Activated naive CD8-positive, alpha-beta T cell treated with anti-CD3 and anti-CD28 coated beads for 36 hours (primary cell): Measurements from ENCODE around the gene EFNA5. TPM values are rescaled to one million over a fixed set of nuclear protein-coding genes. Genes with fewer than 3 reads are reported as not detected.

Experiments used
- DNase-seq: peaks from one replicate; pipeline ENCODE4 v3.0.0; 2021
- H3K27ac Mint-ChIP-seq: one replicate; pipeline ENCODE4 v1.8.0; 2022; ENCODE audit warnings: mild to moderate bottlenecking, moderate library complexity, mixed read lengths
- H3K27me3 Mint-ChIP-seq: one replicate; pipeline ENCODE4 v1.8.0; 2022; ENCODE audit warnings: mild to moderate bottlenecking, mixed read lengths
- H3K36me3 Mint-ChIP-seq: one replicate; pipeline ENCODE4 v1.8.0; 2021; ENCODE audit warnings: mild to moderate bottlenecking, mixed read lengths
- H3K4me1 Mint-ChIP-seq: one replicate; pipeline ENCODE4 v1.8.0; 2021; ENCODE audit warnings: mixed read lengths
- H3K4me3 Mint-ChIP-seq: one replicate; pipeline ENCODE4 v1.8.0; 2022; ENCODE audit warnings: mild to moderate bottlenecking, moderate library complexity, mixed read lengths
- H3K9me3 Mint-ChIP-seq: one replicate; pipeline ENCODE4 v1.8.0; 2022; ENCODE audit warnings: mixed read lengths
- total RNA-seq, 2 experiments: library from RNA; stranded (reverse); gene quantifications; one replicate each; pipeline ENCODE4 v1.2.3, GENCODE V29; 2021

Gene EFNA5
- total RNA-seq, 2 experiments from 2014 or later, result not detected

DNA sequence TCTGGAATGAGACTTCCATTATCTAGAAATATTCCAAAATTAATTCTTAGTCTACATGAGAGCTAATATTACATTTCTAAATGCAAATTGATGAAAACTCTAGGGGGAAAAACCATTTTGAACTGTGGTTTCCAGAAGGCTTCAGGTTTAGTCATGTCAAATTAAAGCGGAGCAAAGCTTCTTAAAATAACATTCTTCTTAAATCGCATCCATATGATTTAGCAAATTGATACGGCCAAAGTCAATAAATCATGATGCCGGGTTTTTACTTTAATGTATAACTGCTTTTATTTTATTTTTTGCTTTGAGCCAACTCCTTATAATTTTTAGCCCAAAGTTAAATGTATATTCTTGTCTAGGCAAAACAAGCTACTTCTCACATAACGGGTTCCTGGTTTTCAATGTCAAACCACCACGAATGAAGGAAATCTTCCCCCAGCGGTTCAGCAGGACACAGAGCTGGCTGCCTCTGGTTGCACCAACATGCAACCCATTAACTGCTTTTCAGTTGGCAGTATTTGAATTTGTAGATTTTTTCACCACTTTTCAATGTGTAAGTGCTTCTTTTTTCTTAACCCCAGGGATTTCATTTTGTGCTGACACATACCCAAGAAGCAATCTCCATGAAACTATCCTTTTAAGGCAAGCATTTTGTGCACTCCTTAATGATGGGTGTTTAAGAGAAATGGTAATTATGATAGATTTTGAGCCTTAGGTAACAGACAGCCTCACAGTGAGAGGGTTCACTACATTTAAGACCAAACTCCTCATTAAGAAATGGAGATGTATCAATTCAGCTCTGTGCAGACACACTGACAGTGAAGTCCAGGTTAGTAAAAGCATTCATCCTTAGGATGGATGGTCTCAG is 35.5 kb downstream of the EFNA5 start:
- no peaks in the 10 kb centered on the region for H3K36me3 Mint-ChIP-seq
- DNase-seq, result no peak
- no peak overlapping the region for H3K27ac Mint-ChIP-seq
- H3K4me3 Mint-ChIP-seq, result no peak overlapping the region
- H3K4me1 Mint-ChIP-seq, result no peaks in the 10 kb centered on the region
- no peaks in the 10 kb centered on the region for H3K9me3 Mint-ChIP-seq
- peaks cover 23% of the 10 kb centered on the region for H3K27me3 Mint-ChIP-seq

GRCh38 chr5:107633171-107633901 is 37.4 kb downstream of the EFNA5 start:
- no peak for DNase-seq
- no peaks in the 10 kb centered on the region for H3K9me3 Mint-ChIP-seq
- no peaks in the 10 kb centered on the region for H3K4me1 Mint-ChIP-seq
- H3K4me3 Mint-ChIP-seq, result no peak overlapping the region
- peaks cover 11% of the 10 kb centered on the region for H3K27me3 Mint-ChIP-seq
- no peaks in the 10 kb centered on the region for H3K36me3 Mint-ChIP-seq
- H3K27ac Mint-ChIP-seq, result no peak overlapping the region

DNA sequence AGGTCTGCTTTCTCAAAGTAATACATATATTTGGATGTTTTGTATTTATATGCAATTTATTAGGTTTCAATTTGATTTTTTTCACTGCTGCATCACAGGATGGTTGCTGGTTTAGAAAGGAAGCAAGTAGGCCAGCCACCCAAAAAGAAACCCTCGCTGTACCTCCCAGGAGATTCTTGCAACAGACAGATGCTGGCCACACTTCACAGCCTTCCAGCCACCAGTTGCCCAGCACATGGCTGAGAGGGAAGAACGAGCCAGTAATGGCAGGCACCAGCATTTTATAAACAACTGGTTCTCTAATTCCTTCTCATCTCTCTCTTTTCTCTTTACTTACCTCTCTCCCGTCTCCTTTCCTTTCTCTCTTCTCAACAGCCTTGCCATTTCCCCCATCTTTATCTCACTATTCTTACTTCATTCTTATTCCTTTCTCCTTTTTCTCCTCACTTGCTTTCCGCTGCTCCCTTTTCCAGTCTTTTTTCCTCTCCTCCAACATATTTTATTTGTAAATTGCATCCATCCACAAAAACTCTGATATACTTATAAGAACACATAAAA is 38.9 kb downstream of the EFNA5 start:
- H3K9me3 Mint-ChIP-seq, result no peaks in the 10 kb centered on the region
- DNase-seq, result no peak
- no peaks in the 10 kb centered on the region for H3K4me1 Mint-ChIP-seq
- H3K27me3 Mint-ChIP-seq, result peaks cover 7% of the 10 kb centered on the region
- no peak overlapping the region for H3K27ac Mint-ChIP-seq
- no peak overlapping the region for H3K4me3 Mint-ChIP-seq
- no peaks in the 10 kb centered on the region for H3K36me3 Mint-ChIP-seq

- Mint-ChIP-seq H3K4me1 (no peaks in the 10 kb centered on the region), H3K27me3 (peaks cover 7% of the 10 kb centered on the region), H3K27ac (no peak overlapping the region), H3K36me3 (no peaks in the 10 kb centered on the region), H3K9me3 (no peaks in the 10 kb centered on the region), H3K4me3 (no peak overlapping the region)
- DNase-seq, result no peak
Observed at GRCh38 chr5:107630184-107630583, 40.6 kb downstream of the EFNA5 start.

DNA sequence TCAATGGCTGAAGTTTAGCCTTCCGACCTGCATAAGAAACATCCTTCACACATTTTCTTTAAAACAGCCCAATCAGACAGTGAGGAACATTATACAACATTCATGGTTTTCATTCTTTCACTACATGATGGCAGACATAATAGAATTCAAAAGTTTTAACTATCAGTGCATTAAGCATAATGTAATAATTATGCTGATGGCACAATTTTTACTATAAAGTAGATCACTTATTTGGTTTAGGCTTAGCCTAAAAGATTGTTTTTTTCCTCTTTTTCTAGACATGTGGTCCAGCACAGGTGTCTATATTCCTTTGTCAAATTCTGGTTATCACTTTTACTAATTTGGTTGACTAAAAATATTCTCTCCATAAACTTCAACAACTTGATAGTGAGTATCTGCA is 46.5 kb downstream of the EFNA5 start:
- H3K4me3 Mint-ChIP-seq, result no peak overlapping the region
- H3K4me1 Mint-ChIP-seq, result no peaks in the 10 kb centered on the region
- peaks cover 8% of the 10 kb centered on the region for H3K27me3 Mint-ChIP-seq
- H3K36me3 Mint-ChIP-seq, result no peaks in the 10 kb centered on the region
- H3K9me3 Mint-ChIP-seq, result no peaks in the 10 kb centered on the region
- DNase-seq, result no peak
- no peak overlapping the region for H3K27ac Mint-ChIP-seq

DNA sequence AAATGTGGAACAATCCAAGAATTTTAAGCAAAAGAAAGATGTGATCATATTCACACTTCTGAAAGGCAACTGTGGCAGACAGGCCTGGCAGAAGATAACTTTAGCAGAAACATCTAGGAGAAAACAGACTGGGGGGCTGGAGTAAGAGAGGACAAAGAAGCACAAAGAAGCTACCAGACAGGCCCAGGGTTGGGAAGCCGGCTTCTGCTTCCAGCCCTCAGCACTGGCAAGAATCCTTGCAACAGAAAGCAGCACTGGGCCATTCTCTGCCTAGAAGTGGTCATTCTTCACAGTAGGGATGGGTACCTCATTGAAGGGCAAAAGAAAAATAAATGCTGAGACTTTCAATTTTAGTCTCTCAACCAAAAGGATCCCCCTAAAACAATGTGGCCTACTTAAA is 49.6 kb downstream of the EFNA5 start:
- Mint-ChIP-seq H3K27ac (no peak overlapping the region), H3K4me3 (no peak overlapping the region), H3K9me3 (no peaks in the 10 kb centered on the region), H3K4me1 (no peaks in the 10 kb centered on the region), H3K27me3 (peaks cover 7% of the 10 kb centered on the region), H3K36me3 (no peaks in the 10 kb centered on the region)
- DNase-seq, result no peak

DNA sequence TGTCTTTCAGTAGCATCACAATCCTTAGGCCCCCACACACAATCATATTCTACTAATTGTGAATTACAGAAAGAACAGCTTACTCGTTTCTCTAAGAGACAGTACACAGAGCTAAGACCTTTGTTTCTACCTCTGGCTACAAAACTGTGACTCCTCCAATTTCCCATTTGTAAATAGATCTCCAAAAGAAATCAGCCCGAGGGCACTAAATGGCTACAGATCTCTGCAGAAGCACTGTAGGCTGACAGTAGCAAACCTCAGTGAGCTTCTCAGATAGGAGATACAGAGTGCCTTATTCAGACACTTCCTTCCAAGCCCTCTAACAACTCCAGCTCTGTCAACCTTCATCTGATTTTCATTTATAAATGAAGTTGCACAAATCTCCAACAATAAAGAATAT is 51.0 kb downstream of the EFNA5 start:
- Mint-ChIP-seq H3K27me3 (peaks cover 7% of the 10 kb centered on the region), H3K9me3 (no peaks in the 10 kb centered on the region), H3K4me1 (no peaks in the 10 kb centered on the region), H3K27ac (no peak overlapping the region), H3K36me3 (no peaks in the 10 kb centered on the region), H3K4me3 (no peak overlapping the region)
- no peak for DNase-seq

DNA sequence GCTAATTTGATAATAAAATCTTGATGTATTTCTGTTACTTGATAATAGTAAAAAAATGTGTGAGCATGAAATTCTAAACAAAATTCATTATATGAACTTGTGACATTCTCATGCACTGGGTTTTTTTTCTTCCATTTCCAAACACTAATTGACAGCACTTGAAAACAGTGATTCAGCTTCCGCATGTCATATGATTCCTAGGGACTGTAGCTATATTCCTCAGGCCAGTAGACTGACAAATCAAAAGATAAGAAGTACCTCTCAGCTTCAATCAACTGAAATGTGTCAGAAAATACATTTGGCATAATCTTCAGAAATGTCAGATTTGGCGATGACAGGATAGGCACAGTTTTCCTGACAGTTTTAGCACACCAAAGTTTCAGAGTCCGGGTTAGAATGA is 52.5 kb downstream of the EFNA5 start:
- H3K27me3 Mint-ChIP-seq, result peaks cover 13% of the 10 kb centered on the region
- H3K4me3 Mint-ChIP-seq, result no peak overlapping the region
- DNase-seq, result no peak
- H3K36me3 Mint-ChIP-seq, result no peaks in the 10 kb centered on the region
- H3K9me3 Mint-ChIP-seq, result no peaks in the 10 kb centered on the region
- no peaks in the 10 kb centered on the region for H3K4me1 Mint-ChIP-seq
- H3K27ac Mint-ChIP-seq, result no peak overlapping the region

- H3K4me1 Mint-ChIP-seq, result no peaks in the 10 kb centered on the region
- no peak overlapping the region for H3K27ac Mint-ChIP-seq
- no peaks in the 10 kb centered on the region for H3K36me3 Mint-ChIP-seq
- no peak for DNase-seq
- no peaks in the 10 kb centered on the region for H3K9me3 Mint-ChIP-seq
- peaks cover 13% of the 10 kb centered on the region for H3K27me3 Mint-ChIP-seq
- H3K4me3 Mint-ChIP-seq, result no peak overlapping the region
Observed at GRCh38 chr5:107617052-107617451, 53.7 kb downstream of the EFNA5 start.

DNA sequence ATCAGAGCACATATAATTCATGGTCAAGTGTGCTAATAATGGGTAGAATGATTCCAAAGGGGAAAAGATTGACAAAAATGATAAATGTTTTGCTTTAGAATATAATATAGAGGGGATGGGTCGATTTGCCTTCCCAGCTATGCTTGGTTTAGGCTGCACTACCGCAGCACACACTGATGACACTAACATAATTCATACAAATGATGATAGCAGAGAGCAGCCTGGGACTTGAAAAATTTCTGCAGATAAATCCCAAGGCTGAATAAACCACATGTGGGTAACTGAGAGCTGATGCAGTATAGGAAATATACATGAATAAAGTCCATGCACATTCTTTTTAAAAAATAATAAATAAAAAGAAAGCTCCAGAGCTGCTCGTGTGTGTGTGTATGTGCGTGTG is 54.5 kb downstream of the EFNA5 start:
- no peak overlapping the region for H3K27ac Mint-ChIP-seq
- no peaks in the 10 kb centered on the region for H3K4me1 Mint-ChIP-seq
- H3K27me3 Mint-ChIP-seq, result peaks cover 13% of the 10 kb centered on the region
- no peaks in the 10 kb centered on the region for H3K9me3 Mint-ChIP-seq
- no peaks in the 10 kb centered on the region for H3K36me3 Mint-ChIP-seq
- DNase-seq, result no peak
- no peak overlapping the region for H3K4me3 Mint-ChIP-seq

DNA sequence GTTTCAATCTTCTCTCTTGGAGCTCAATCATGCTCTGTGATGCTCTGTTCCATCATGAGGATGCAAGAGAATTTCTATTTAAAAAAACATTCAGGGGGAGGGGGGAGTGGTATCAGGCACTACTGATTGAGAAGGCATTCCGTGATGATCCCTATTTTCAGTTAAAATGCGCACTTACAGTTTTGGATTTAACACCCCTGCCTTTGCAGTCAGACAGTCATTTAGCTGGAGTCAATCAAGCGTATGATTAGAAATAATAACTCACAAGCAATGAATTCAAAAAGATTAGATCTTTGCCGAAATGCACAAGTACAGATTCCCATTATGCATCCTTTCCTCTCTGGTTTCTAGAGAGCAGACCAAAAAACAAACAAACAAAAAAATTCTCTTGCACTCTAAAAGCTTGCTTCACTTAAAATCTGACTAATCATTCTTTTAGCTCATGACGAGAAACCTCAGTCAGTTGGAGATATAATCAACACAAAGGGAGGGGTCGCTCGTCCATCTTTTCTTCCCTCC is 55.4 kb downstream of the EFNA5 start:
- no peak overlapping the region for H3K4me3 Mint-ChIP-seq
- H3K27ac Mint-ChIP-seq, result no peak overlapping the region
- H3K27me3 Mint-ChIP-seq, result peaks cover 16% of the 10 kb centered on the region
- no peaks in the 10 kb centered on the region for H3K9me3 Mint-ChIP-seq
- no peaks in the 10 kb centered on the region for H3K4me1 Mint-ChIP-seq
- DNase-seq, result no peak
- no peaks in the 10 kb centered on the region for H3K36me3 Mint-ChIP-seq

GRCh38 chr5:107612541-107612940 is 58.2 kb downstream of the EFNA5 start:
- H3K9me3 Mint-ChIP-seq, result no peaks in the 10 kb centered on the region
- H3K27ac Mint-ChIP-seq, result no peak overlapping the region
- no peaks in the 10 kb centered on the region for H3K36me3 Mint-ChIP-seq
- H3K27me3 Mint-ChIP-seq, result peaks cover 20% of the 10 kb centered on the region
- no peak for DNase-seq
- H3K4me3 Mint-ChIP-seq, result no peak overlapping the region
- no peaks in the 10 kb centered on the region for H3K4me1 Mint-ChIP-seq

DNA sequence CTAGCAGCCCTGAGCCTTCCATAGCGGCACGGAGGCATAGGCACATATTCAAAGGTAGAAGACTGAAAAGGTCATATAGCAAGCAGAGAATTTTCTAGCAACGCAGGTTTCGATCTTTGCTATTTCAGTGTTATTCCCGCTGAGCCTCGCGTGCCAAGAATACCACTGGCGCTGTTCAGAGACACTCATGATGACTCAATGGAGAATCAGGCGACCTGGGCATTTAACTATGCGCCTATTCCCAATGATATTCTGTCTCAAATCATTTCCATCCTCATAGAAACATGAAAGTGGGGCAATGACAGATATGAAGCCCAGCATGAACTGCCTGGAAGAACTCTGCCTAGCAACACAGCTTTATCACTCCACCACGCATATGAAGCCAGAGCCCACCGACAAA is 59.9 kb downstream of the EFNA5 start:
- H3K36me3 Mint-ChIP-seq, result no peaks in the 10 kb centered on the region
- DNase-seq, result no peak
- no peak overlapping the region for H3K27ac Mint-ChIP-seq
- no peak overlapping the region for H3K4me3 Mint-ChIP-seq
- peaks cover 24% of the 10 kb centered on the region for H3K27me3 Mint-ChIP-seq
- no peaks in the 10 kb centered on the region for H3K4me1 Mint-ChIP-seq
- no peaks in the 10 kb centered on the region for H3K9me3 Mint-ChIP-seq

DNA sequence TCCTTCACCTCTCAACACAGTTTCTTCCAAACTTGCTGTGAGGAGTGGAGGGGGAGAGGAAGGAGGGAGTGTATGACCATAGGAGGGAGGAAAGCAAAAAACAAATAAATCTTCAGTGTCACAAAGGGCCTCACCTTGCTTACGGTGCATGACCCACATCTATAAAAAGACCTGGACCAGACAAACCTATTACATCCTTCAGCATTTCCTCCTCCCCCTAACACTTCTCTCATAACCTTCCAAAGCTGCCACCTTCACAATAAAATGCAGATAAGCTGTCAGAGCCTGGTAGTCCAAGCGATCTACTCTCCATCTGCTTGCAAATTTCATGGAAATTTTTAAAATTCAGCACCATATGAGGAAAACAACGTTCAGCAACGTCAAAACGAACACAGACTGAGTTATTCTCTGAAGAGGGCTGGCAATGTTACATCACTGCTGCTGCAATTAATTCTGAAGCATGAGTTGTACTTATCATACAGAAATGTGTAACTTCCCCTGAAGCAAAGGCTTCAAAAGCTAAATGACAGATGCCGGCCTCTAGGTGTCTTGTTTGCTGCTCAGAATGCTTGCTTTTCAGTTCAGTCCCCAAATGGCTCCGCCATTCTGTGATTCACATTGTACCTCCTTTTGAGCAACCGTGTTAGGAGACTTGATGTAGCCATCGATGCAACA is 62.9 kb downstream of the EFNA5 start:
- Mint-ChIP-seq H3K27ac (no peak overlapping the region), H3K36me3 (no peaks in the 10 kb centered on the region), H3K27me3 (peaks cover 22% of the 10 kb centered on the region)

DNA sequence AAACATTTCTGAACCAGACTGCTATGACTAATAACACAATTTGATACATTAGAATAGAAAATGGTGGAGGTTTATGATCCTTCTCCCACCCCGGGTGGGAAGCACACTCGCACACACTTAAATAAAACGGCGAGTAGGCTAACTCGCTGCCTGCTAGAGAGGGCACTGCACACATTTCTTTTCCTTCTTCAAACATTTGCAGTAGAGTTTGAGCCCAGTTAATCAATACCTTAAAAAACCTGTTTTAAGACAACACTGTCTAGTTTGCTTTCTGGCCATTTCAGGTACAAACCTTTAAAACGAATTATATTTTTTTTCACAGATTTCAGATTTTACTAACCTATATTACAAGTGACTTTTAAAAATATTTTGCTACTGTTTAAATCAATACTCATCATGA is 63.5 kb downstream of the EFNA5 start:
- Mint-ChIP-seq H3K4me3 (no peak overlapping the region), H3K36me3 (no peaks in the 10 kb centered on the region), H3K4me1 (no peaks in the 10 kb centered on the region), H3K27me3 (peaks cover 24% of the 10 kb centered on the region), H3K27ac (no peak overlapping the region), H3K9me3 (no peaks in the 10 kb centered on the region)
- DNase-seq, result no peak

More for the DNA sequence above, 62.9 kb downstream of the EFNA5 start:
- H3K4me3 Mint-ChIP-seq, result no peak overlapping the region
- H3K9me3 Mint-ChIP-seq, result no peaks in the 10 kb centered on the region
- DNase-seq, result no peak
- no peaks in the 10 kb centered on the region for H3K4me1 Mint-ChIP-seq
